ENCODE measurements around the gene FREM1.

The FREM1 gene

GRCh38 chr9:14868772-14869583 is 41.2 kb downstream of the FREM1 start:
- ChIA-PET POLR2A (no interaction called here), CTCF (interaction anchor here (0.8 kb wide), 1 partner anchor 39 kb away, joined by 3 read pairs; no protein-coding TSS in a partner anchor)
- TF ChIP-seq FOXA1 (IDR thresholded peaks at IDR 0.05) = no peak
- TF ChIP-seq PKNOX1 (IDR thresholded peaks at IDR 0.05) = peak; percentile 46
- DNase-seq (ENCODE audit: extremely low spot score) = peak; percentile 17

- no peak for DNase-seq (ENCODE audit: extremely low spot score)
- CTCF ChIA-PET = no interaction called here
- POLR2A ChIA-PET = no interaction called here
- TF ChIP-seq BHLHE40 (IDR thresholded peaks at IDR 0.05; ENCODE audit: borderline replicate concordance) = no peak
- no peak for TF ChIP-seq SP1 (IDR thresholded peaks at IDR 0.05)
- TF ChIP-seq NFRKB (IDR thresholded peaks at IDR 0.05) = no peak
- TF ChIP-seq SUZ12 (IDR thresholded peaks at IDR 0.05) = no peak
These were observed 41.8 kb downstream of the FREM1 start for GRCh38 chr9:14868418-14868771.

DNA sequence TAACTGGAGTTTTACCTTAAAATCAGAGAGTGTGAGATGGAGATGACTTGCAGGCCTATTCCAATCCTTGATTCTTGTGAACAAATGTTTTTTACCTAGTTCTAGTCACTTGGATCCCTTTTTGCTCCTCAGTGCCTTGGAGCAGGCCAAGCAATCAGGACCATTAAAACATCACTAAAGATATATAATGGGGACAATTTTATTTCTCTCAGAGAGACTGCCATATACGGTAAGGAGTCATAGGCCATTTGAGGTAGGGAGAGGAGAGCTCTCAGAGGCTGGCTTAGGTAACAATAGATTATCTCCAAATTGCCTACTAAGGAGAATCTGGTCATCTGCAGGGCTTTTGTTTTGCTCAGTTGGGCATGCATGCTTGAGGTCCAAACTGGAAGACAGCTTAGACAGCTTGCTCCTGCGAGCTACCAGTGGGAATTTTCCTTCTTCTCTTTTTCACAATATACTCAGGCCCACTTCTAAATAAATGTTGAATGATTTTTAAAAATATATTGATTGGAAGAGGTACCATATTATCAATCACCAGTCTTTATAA is 44.0 kb downstream of the FREM1 start:
- TF ChIP-seq SUZ12 (IDR thresholded peaks at IDR 0.05) (no peak), PKNOX1 (IDR thresholded peaks at IDR 0.05) (no peak), LEF1 (IDR thresholded peaks at IDR 0.05; ENCODE audit: borderline replicate concordance) (no peak), TARDBP (IDR thresholded peaks at IDR 0.05) (no peak), FOXM1 (IDR thresholded peaks at IDR 0.05; ENCODE audit: borderline replicate concordance) (no peak), ZNF384 (IDR thresholded peaks at IDR 0.05) (no peak), L3MBTL2 (conservative IDR thresholded peaks at IDR 0.05) (no peak), HDGF (IDR thresholded peaks at IDR 0.05; ENCODE audit: borderline replicate concordance) (no peak), FOXK2 (IDR thresholded peaks at IDR 0.05) (no peak), ELF4 (IDR thresholded peaks at IDR 0.05) (no peak), SP1 (IDR thresholded peaks at IDR 0.05) (no peak), CTBP1 (IDR thresholded peaks at IDR 0.05; ENCODE audit: borderline replicate concordance) (no peak), BHLHE40 (IDR thresholded peaks at IDR 0.05; ENCODE audit: borderline replicate concordance) (no peak)
- ChIA-PET CTCF (no interaction called here), POLR2A (no interaction called here)
- no peak for DNase-seq (ENCODE audit: extremely low spot score)

DNA sequence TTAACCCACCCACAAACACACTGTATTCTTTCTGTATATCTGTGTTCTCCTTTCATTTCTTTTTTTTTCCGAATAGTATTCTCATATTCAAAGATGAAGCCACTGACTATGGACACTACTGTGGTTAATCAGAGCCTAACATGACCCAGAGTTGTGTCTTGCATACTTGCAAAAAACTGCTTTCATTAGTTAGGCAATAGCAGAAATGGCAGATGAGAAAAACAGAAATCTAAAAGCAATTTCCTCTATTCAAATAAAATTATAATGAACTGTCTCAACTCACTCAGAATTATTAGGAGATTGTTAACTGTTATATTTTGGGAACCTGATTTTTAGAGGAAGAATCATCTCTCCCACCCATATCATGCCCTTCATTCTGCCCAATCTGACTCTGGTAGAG is 45.9 kb downstream of the FREM1 start:
- DNase-seq (ENCODE audit: extremely low spot score) = no peak
- ChIA-PET CTCF (no interaction called here), POLR2A (no interaction called here)
- TF ChIP-seq FOXA1 (IDR thresholded peaks at IDR 0.05) (no peak), ELF4 (IDR thresholded peaks at IDR 0.05) (no peak), ARNT (IDR thresholded peaks at IDR 0.05) (no peak), CTBP1 (IDR thresholded peaks at IDR 0.05; ENCODE audit: borderline replicate concordance) (no peak), FOXM1 (IDR thresholded peaks at IDR 0.05; ENCODE audit: borderline replicate concordance) (no peak), PKNOX1 (IDR thresholded peaks at IDR 0.05) (no peak), LEF1 (IDR thresholded peaks at IDR 0.05; ENCODE audit: borderline replicate concordance) (no peak), SP1 (IDR thresholded peaks at IDR 0.05) (no peak), HDGF (IDR thresholded peaks at IDR 0.05; ENCODE audit: borderline replicate concordance) (no peak), NFRKB (IDR thresholded peaks at IDR 0.05) (no peak), ZNF384 (IDR thresholded peaks at IDR 0.05) (no peak), SUZ12 (IDR thresholded peaks at IDR 0.05) (no peak), TARDBP (IDR thresholded peaks at IDR 0.05) (no peak), BHLHE40 (IDR thresholded peaks at IDR 0.05; ENCODE audit: borderline replicate concordance) (no peak), FOXK2 (IDR thresholded peaks at IDR 0.05) (no peak), L3MBTL2 (conservative IDR thresholded peaks at IDR 0.05) (no peak)

DNA sequence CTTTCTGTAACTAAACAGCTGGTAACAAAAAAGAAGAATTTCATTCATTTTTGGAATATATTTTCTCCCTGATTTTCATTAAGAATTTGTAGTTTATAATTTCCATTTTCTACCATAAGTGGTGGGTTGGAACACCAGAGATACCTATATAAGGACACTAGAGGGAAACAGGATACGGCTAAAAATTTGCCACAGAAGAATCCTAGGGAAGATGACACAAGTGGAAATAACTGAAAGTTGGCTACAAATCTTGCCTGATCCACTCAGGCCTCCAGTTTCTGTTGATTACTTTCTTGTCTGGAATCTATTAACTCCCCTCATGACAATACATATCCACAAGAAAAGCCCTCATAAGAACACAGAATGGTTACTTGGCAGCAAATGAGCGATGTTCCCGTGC is 46.8 kb downstream of the FREM1 start:
- CTCF ChIA-PET = no interaction called here
- POLR2A ChIA-PET = no interaction called here
- DNase-seq (ENCODE audit: extremely low spot score) = no peak
- TF ChIP-seq ARNT (IDR thresholded peaks at IDR 0.05) (no peak), FOXA1 (IDR thresholded peaks at IDR 0.05) (no peak), ZNF384 (IDR thresholded peaks at IDR 0.05) (no peak), LEF1 (IDR thresholded peaks at IDR 0.05; ENCODE audit: borderline replicate concordance) (no peak), SUZ12 (IDR thresholded peaks at IDR 0.05) (no peak), BHLHE40 (IDR thresholded peaks at IDR 0.05; ENCODE audit: borderline replicate concordance) (no peak), SP1 (IDR thresholded peaks at IDR 0.05) (no peak), TARDBP (IDR thresholded peaks at IDR 0.05) (no peak), FOXM1 (IDR thresholded peaks at IDR 0.05; ENCODE audit: borderline replicate concordance) (no peak), CTBP1 (IDR thresholded peaks at IDR 0.05; ENCODE audit: borderline replicate concordance) (no peak), NFRKB (IDR thresholded peaks at IDR 0.05) (no peak), HDGF (IDR thresholded peaks at IDR 0.05; ENCODE audit: borderline replicate concordance) (no peak)

DNA sequence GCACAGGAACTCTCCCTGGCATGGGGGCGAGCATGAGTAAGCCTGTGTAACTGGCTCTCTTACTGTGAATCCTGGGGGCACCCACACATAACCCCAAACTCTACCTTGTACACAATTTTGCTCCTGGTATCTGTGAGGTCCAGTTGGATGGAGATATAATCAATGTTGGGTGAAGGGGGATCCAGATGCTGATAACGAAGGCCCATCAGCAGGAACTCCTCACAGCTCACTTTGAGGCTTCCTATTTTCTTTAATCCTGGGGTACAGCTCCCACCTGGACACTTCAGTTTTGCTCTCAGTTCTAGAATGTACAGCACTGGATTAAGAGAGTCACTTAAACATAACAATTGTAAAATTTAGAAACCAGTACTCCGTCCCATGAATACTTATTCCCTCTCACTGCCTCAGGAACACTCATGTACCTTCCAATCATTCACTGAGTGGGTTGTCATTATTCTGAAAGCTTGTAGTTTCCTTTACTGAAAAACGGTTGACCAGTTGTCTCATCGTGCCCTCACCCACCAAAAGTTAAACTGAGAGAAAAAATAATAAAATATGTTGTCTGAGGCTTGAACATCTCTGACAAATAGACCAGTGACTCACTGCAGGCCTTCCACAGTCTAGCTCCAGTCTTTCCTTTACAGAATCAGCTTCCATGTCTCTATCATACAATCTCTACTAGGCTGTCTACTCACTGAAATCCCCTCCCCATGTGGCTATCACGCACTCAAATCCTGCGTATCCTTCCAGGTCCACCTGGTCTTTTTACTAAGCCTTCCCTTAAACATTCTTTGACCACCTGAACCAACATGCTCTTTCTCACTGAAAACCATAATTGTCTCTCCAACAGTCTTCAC is 52.6 kb downstream of the FREM1 start:
- ChIA-PET POLR2A (no interaction called here), CTCF (no interaction called here)
- DNase-seq (ENCODE audit: extremely low spot score) = no peak
- TF ChIP-seq FOXK2 (IDR thresholded peaks at IDR 0.05) (no peak), ZNF384 (IDR thresholded peaks at IDR 0.05) (no peak), HDGF (IDR thresholded peaks at IDR 0.05; ENCODE audit: borderline replicate concordance) (no peak), NFRKB (IDR thresholded peaks at IDR 0.05) (no peak), TARDBP (IDR thresholded peaks at IDR 0.05) (no peak)

All from HEK293T (cell line).